Liver (tissue), 9 donors: ENCODE results near the gene RBM42. TPM values are rescaled to one million over a fixed set of nuclear protein-coding genes. Genes with fewer than 3 reads are reported as not detected.

Source experiments
- DNase-seq: peaks from one replicate; pipeline ENCODE4 v3.0.0-alpha.2; 2017; ENCODE audit warnings: low spot score
- H3K27ac ChIP-seq, 2 donors: one replicate each; pipeline ENCODE4 v1.7.0; 2013; ENCODE audit warnings: inconsistent platforms in 2 of 2, low read length in 2 of 2, control low read depth in 1 of 2, low read depth in 1 of 2, mild to moderate bottlenecking in 1 of 2
- H3K27me3 ChIP-seq, 4 donors: one replicate each; pipeline versions ENCODE4 v1.6.1 to v1.7.0; 2013; ENCODE audit warnings: low read length in 3 of 4, inconsistent platforms in 1 of 4, mild to moderate bottlenecking in 1 of 4, moderate library complexity in 1 of 4; ENCODE audit not compliant: control insufficient read depth in 4 of 4, insufficient read depth in 4 of 4
- H3K36me3 ChIP-seq, 4 donors: one replicate each; pipeline versions ENCODE4 v1.6.1 to v1.7.0; 2013; ENCODE audit warnings: low read length in 3 of 4, mild to moderate bottlenecking in 3 of 4, low read depth in 1 of 4, moderate library complexity in 1 of 4; ENCODE audit not compliant: control insufficient read depth in 4 of 4, insufficient read depth in 3 of 4
- H3K4me1 ChIP-seq, 4 donors: one replicate each; pipeline versions ENCODE4 v1.6.1 to v1.7.0; 2013; ENCODE audit warnings: low read length in 3 of 4, mild to moderate bottlenecking in 3 of 4, moderate library complexity in 1 of 4; ENCODE audit not compliant: control insufficient read depth in 4 of 4, insufficient read depth in 4 of 4
- H3K4me3 ChIP-seq, 3 donors: one replicate each; pipeline versions ENCODE4 v1.6.1 to v1.7.0; 2013; ENCODE audit warnings: low read length in 3 of 3, control low read depth in 1 of 3, low read depth in 1 of 3, mild to moderate bottlenecking in 1 of 3
- H3K9ac ChIP-seq, 2 donors: one replicate each; pipeline ENCODE4 v1.7.0; 2013; ENCODE audit warnings: low read length in 2 of 2, mild to moderate bottlenecking in 2 of 2, moderate library complexity in 2 of 2, control low read depth in 1 of 2, low read depth in 1 of 2
- H3K9me3 ChIP-seq, 4 donors: one replicate each; pipeline versions ENCODE4 v1.6.1 to v1.7.0; 2013; ENCODE audit warnings: low read length in 3 of 4; ENCODE audit not compliant: control insufficient read depth in 4 of 4
- ATF3 ChIP-seq: IDR thresholded peaks from 2 replicates; pipeline ENCODE4 v1.6.1; 2016; ENCODE audit warnings: antibody characterized with exemption
- EGR1 ChIP-seq, 2 donors: IDR thresholded peaks; 2 replicates each; pipeline ENCODE4 v1.6.1; 2016 to 2018; ENCODE audit warnings: antibody characterized with exemption in 2 of 2, low read depth in 2 of 2
- FOXA1 ChIP-seq: IDR thresholded peaks from 2 replicates; pipeline ENCODE4 v1.6.1; 2016; ENCODE audit warnings: antibody characterized with exemption
- FOXA2 ChIP-seq: IDR thresholded peaks from 2 replicates; pipeline ENCODE4 v1.6.1; 2016; ENCODE audit warnings: antibody characterized with exemption
- GABPA ChIP-seq, 2 donors: IDR thresholded peaks in 1 of 2; conservative IDR thresholded peaks in 1 of 2; 2 replicates each; pipeline ENCODE4 v1.6.1; 2016; ENCODE audit warnings: antibody characterized with exemption in 2 of 2, mild to moderate bottlenecking in 1 of 2, moderate library complexity in 1 of 2
- HNF4A ChIP-seq, 2 donors: conservative IDR thresholded peaks; 2 replicates each; pipeline ENCODE4 v1.6.1; 2016; ENCODE audit warnings: antibody characterized with exemption in 2 of 2, mild to moderate bottlenecking in 2 of 2
- HNF4G ChIP-seq: IDR thresholded peaks from 2 replicates; pipeline ENCODE4 v1.6.1; 2016; ENCODE audit warnings: antibody characterized with exemption
- JUND ChIP-seq, 2 donors: IDR thresholded peaks; 2 replicates each; pipeline ENCODE4 v1.6.1; 2016; ENCODE audit warnings: antibody characterized with exemption in 2 of 2
- MAX ChIP-seq: IDR thresholded peaks from 2 replicates; pipeline ENCODE4 v1.6.1; 2016; ENCODE audit warnings: antibody characterized with exemption
- NR2F2 ChIP-seq: IDR thresholded peaks from 2 replicates; pipeline ENCODE4 v1.6.1; 2016; ENCODE audit warnings: antibody characterized with exemption
- RAD21 ChIP-seq, 2 donors: IDR thresholded peaks; 2 replicates each; pipeline ENCODE4 v1.6.1; 2016; ENCODE audit warnings: antibody characterized with exemption in 2 of 2, mild to moderate bottlenecking in 2 of 2
- RXRA ChIP-seq, 2 donors: IDR thresholded peaks; 2 replicates each; pipeline ENCODE4 v1.6.1; 2017 to 2018; ENCODE audit warnings: antibody characterized with exemption in 2 of 2, mild to moderate bottlenecking in 1 of 2
- SP1 ChIP-seq: IDR thresholded peaks from 2 replicates; pipeline ENCODE4 v1.6.1; 2018; ENCODE audit warnings: antibody characterized with exemption, mild to moderate bottlenecking
- TAF1 ChIP-seq: conservative IDR thresholded peaks from 2 replicates; pipeline ENCODE4 v1.6.1; 2016; ENCODE audit warnings: antibody characterized with exemption, mild to moderate bottlenecking
- YY1 ChIP-seq: IDR thresholded peaks from 2 replicates; pipeline ENCODE4 v1.6.1; 2016; ENCODE audit warnings: antibody characterized with exemption, mild to moderate bottlenecking
- whole genome bisulfite sequencing: extraction: QIAGEN DNeasy Blood & Tissue Kit; methylation state at CpG from one replicate; pipeline ENCODE4 v1.1.7; 2013; 5-methylcytosine and 5-hydroxymethylcytosine counted together
- polyA plus RNA-seq, 2 donors: library from polyadenylated mRNA; stranded (reverse) in 1 of 2; unstranded in 1 of 2; fragments of 200-250 nt in 1 of 2; fragments of >200 nt in 1 of 2; fragmentation: Nextera tagmentation in 1 of 2; extraction: Ambion mirVana in 1 of 2; gene quantifications; one replicate each; pipeline versions ENCODE4 v1.2.1 to v1.2.3, GENCODE V29; 2013 to 2015
- total RNA-seq, 2 donors: library from RNA; depleted of rRNA; stranded (reverse); fragments of >200 nt; gene quantifications; one replicate each; pipeline ENCODE4 v1.2.3, GENCODE V29; 2014
- TF ChIP-seq, protein P1 (sequence below): IDR thresholded peaks from 2 replicates; pipeline ENCODE4 v1.6.1; 2016; ENCODE audit warnings: antibody characterized with exemption
- TF ChIP-seq, protein P2 (sequence below): IDR thresholded peaks from 2 replicates; pipeline ENCODE4 v1.6.1; 2016; ENCODE audit warnings: antibody characterized with exemption, mild to moderate bottlenecking
- TF ChIP-seq, protein P3 (sequence below): fragments of 150-350 bp; IDR thresholded peaks from 2 replicates; pipeline ENCODE4 v1.5.1; 2017; ENCODE audit warnings: improper control_type of control experiment, low read depth, low read length; ENCODE audit not compliant: missing input control
- donor health status: healthy.
- donor health status: healthy.
- donor health status: healthy.
- donor health status: healthy.
- donor health status: healthy.

RBM42 gene
- total and polyA plus RNA-seq, 4 donors = 17.8 to 34.7 (median 20.1) TPM

GRCh38 chr19:35596366-35596999 is 32.4 kb upstream of the RBM42 start:
- H3K9me3 ChIP-seq = no peaks in the 10 kb centered on the region
- peaks cover 0 to 3% (median 0%) of the 10 kb centered on the region in 4 donors for H3K27me3 ChIP-seq
- no peaks in the 10 kb centered on the region for H3K36me3 ChIP-seq
- H3K4me3 ChIP-seq = no peak overlapping the region
- H3K4me1 ChIP-seq = no peaks in the 10 kb centered on the region
- no peak for TF ChIP-seq FOXA2
- no peak for TF ChIP-seq RXRA (IDR thresholded peaks at IDR 0.05)
- TF ChIP-seq NR2F2 = no peak
- TF ChIP-seq, protein P1, sequence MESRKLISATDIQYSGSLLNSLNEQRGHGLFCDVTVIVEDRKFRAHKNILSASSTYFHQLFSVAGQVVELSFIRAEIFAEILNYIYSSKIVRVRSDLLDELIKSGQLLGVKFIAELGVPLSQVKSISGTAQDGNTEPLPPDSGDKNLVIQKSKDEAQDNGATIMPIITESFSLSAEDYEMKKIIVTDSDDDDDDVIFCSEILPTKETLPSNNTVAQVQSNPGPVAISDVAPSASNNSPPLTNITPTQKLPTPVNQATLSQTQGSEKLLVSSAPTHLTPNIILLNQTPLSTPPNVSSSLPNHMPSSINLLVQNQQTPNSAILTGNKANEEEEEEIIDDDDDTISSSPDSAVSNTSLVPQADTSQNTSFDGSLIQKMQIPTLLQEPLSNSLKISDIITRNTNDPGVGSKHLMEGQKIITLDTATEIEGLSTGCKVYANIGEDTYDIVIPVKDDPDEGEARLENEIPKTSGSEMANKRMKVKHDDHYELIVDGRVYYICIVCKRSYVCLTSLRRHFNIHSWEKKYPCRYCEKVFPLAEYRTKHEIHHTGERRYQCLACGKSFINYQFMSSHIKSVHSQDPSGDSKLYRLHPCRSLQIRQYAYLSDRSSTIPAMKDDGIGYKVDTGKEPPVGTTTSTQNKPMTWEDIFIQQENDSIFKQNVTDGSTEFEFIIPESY = no peak
- TF ChIP-seq ATF3 = no peak
- no peak for TF ChIP-seq TAF1
- TF ChIP-seq HNF4A (conservative IDR thresholded peaks at IDR 0.05) = no peak
- no peak for TF ChIP-seq EGR1 (IDR thresholded peaks at IDR 0.05; ENCODE audit: low read depth in 2 of 2)
- TF ChIP-seq SP1 = no peak
- TF ChIP-seq GABPA (IDR thresholded peaks at IDR 0.05 in 1 of 2, conservative IDR thresholded peaks at IDR 0.05 in 1 of 2) = no peak
- no peak for TF ChIP-seq RAD21 (IDR thresholded peaks at IDR 0.05)
- no peak for TF ChIP-seq YY1
- no peak for TF ChIP-seq JUND (IDR thresholded peaks at IDR 0.05)
- TF ChIP-seq, protein P2, sequence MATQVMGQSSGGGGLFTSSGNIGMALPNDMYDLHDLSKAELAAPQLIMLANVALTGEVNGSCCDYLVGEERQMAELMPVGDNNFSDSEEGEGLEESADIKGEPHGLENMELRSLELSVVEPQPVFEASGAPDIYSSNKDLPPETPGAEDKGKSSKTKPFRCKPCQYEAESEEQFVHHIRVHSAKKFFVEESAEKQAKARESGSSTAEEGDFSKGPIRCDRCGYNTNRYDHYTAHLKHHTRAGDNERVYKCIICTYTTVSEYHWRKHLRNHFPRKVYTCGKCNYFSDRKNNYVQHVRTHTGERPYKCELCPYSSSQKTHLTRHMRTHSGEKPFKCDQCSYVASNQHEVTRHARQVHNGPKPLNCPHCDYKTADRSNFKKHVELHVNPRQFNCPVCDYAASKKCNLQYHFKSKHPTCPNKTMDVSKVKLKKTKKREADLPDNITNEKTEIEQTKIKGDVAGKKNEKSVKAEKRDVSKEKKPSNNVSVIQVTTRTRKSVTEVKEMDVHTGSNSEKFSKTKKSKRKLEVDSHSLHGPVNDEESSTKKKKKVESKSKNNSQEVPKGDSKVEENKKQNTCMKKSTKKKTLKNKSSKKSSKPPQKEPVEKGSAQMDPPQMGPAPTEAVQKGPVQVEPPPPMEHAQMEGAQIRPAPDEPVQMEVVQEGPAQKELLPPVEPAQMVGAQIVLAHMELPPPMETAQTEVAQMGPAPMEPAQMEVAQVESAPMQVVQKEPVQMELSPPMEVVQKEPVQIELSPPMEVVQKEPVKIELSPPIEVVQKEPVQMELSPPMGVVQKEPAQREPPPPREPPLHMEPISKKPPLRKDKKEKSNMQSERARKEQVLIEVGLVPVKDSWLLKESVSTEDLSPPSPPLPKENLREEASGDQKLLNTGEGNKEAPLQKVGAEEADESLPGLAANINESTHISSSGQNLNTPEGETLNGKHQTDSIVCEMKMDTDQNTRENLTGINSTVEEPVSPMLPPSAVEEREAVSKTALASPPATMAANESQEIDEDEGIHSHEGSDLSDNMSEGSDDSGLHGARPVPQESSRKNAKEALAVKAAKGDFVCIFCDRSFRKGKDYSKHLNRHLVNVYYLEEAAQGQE = no peak
- TF ChIP-seq FOXA1 = no peak
- no peak for TF ChIP-seq MAX
- TF ChIP-seq, protein P3, sequence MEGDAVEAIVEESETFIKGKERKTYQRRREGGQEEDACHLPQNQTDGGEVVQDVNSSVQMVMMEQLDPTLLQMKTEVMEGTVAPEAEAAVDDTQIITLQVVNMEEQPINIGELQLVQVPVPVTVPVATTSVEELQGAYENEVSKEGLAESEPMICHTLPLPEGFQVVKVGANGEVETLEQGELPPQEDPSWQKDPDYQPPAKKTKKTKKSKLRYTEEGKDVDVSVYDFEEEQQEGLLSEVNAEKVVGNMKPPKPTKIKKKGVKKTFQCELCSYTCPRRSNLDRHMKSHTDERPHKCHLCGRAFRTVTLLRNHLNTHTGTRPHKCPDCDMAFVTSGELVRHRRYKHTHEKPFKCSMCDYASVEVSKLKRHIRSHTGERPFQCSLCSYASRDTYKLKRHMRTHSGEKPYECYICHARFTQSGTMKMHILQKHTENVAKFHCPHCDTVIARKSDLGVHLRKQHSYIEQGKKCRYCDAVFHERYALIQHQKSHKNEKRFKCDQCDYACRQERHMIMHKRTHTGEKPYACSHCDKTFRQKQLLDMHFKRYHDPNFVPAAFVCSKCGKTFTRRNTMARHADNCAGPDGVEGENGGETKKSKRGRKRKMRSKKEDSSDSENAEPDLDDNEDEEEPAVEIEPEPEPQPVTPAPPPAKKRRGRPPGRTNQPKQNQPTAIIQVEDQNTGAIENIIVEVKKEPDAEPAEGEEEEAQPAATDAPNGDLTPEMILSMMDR = no peak
- no peak for TF ChIP-seq HNF4G
- H3K27ac ChIP-seq = no peak overlapping the region
- H3K9ac ChIP-seq = no peak overlapping the region
- no peak for DNase-seq
- WGBS = 70% methylated on average over 4 of the region's 4 CpGs
